Measurements from ENCODE around the gene ACACB.

Gene ACACB

GRCh38 chr12:109255377-109255776 is 139.0 kb downstream of the ACACB start:
- DNase-seq (ENCODE audit: low read depth in 2 of 2) = no peak

GRCh38 chr12:109256011-109256410 is 139.6 kb downstream of the ACACB start:
- DNase-seq (ENCODE audit: low read depth in 2 of 2) = no peak

GRCh38 chr12:109258201-109258600 is 141.8 kb downstream of the ACACB start:
- DNase-seq (ENCODE audit: low read depth in 2 of 2) = no peak

- DNase-seq (ENCODE audit: low read depth in 2 of 2) = no peak
Observed at GRCh38 chr12:109258607-109259544, 142.5 kb downstream of the ACACB start.

GRCh38 chr12:109259545-109259895 is 143.1 kb downstream of the ACACB start:
- no peak for DNase-seq (ENCODE audit: low read depth in 2 of 2)

- DNase-seq (ENCODE audit: low read depth in 2 of 2) = no peak
Observed at GRCh38 chr12:109261087-109261486, 144.7 kb downstream of the ACACB start.

GRCh38 chr12:109261939-109262338 is 145.6 kb downstream of the ACACB start:
- no peak for DNase-seq (ENCODE audit: low read depth in 2 of 2)

- no peak for DNase-seq (ENCODE audit: low read depth in 2 of 2)
Observed at GRCh38 chr12:109263439-109263838, 147.1 kb downstream of the ACACB start.

- peak; percentile 11 to 44 for DNase-seq (ENCODE audit: low read depth in 2 of 2)
Observed at GRCh38 chr12:109264095-109264942, 147.9 kb downstream of the ACACB start.

- DNase-seq (ENCODE audit: low read depth in 2 of 2) = no peak
Observed at GRCh38 chr12:109264943-109265650, 148.7 kb downstream of the ACACB start.

- no peak for DNase-seq (ENCODE audit: low read depth in 2 of 2)
Observed at GRCh38 chr12:109266106-109266879, 149.9 kb downstream of the ACACB start.

GRCh38 chr12:109267361-109267760 is 151.0 kb downstream of the ACACB start:
- no peak for DNase-seq (ENCODE audit: low read depth in 2 of 2)

GRCh38 chr12:109268896-109269295 is 152.5 kb downstream of the ACACB start:
- DNase-seq (ENCODE audit: low read depth in 2 of 2) = no peak

- DNase-seq (ENCODE audit: low read depth in 2 of 2) = no peak
Observed at GRCh38 chr12:109269428-109269827, 153.0 kb downstream of the ACACB start.

- no peak for DNase-seq (ENCODE audit: low read depth in 2 of 2)
Observed at GRCh38 chr12:109270494-109270893, 154.1 kb downstream of the ACACB start.

- DNase-seq (ENCODE audit: low read depth in 2 of 2) = no peak
Observed at GRCh38 chr12:109271418-109271817, 155.0 kb downstream of the ACACB start.

GRCh38 chr12:109273354-109273753 is 157.0 kb downstream of the ACACB start:
- no peak for DNase-seq (ENCODE audit: low read depth in 2 of 2)

GRCh38 chr12:109274381-109274780 is 158.0 kb downstream of the ACACB start:
- DNase-seq (ENCODE audit: low read depth in 2 of 2) = no peak

GRCh38 chr12:109275173-109275572 is 158.8 kb downstream of the ACACB start:
- no peak for DNase-seq (ENCODE audit: low read depth in 2 of 2)

- DNase-seq (ENCODE audit: low read depth in 2 of 2) = no peak
Observed at GRCh38 chr12:109276160-109276559, 159.8 kb downstream of the ACACB start.

GRCh38 chr12:109277255-109277898 is 161.0 kb downstream of the ACACB start:
- no peak for DNase-seq (ENCODE audit: low read depth in 2 of 2)

All from stimulated activated CD4-positive, alpha-beta T cell treated with anti-CD3 and anti-CD28 coated beads, Interleukin-15, amount 100 ng/mL, for 48 hours (primary cell).